GM21786 (cell line): ENCODE measurements around the gene FAM169A.
"Not testable (repeated sequence)": the region's sequence is repeated elsewhere in the genome, so short reads cannot be mapped to it uniquely, and the experiment has no call there.

Experiments
- ATAC-seq: cut with Tn5 transposase; IDR thresholded peaks from one replicate; pipeline ENCODE4 v1.9.1; 2021; ENCODE audit not compliant: unreplicated experiment

Gene FAM169A

DNA sequence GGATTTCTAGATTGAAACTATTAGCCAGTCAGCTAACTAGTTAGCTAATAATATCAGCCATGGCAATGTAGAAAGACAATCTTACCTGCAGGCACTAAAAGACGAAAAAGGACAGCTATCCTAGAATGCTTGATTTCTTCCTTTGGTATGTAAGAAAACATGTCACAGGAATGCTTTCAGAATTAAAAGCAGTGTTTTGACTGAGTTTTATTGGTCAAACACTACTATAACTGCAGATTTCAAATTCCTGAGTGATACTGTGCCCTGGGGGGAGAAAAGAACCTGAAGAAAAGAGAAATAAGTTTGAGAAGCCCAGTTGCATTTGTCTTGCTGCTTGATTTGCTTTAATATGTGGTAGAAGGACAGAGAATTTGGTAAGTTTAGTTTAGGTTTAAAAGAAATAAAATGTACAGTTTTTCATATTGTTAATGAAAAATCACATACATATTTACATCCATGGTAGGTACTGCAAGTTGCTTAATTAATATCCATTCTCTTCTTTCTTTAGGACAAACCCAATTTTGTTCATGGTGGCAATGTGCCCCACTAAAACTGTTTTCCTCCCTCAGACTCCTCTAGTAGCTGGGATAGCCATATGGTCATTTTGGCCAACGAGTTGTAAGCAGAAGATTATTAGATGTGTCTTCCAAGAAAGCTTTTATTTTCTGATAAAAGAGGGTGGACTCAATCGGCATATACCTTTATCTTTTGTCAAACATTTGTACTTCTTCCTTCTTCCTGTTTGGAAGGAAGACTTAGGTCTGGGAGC is 4.3 kb upstream of the FAM169A start:
- ATAC-seq, result no peak

DNA sequence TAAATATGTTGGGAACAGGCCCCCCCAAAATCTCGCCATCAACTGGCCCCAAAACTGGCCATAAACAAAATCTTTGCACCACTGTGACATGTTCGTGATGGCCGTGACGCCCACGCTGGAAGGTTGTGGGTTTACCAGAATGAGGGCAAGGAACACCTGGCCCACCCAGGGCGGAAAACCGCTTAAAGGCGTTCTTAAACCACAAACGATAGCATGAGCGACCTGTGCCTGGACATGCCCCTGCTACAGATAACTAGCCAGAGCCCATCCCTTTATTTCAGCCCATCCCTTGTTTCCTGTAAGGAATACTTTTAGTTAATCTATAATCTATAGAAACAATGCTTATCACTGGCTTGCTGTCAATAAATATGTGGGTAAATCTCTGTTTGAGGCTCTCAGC is 3.2 kb upstream of the FAM169A start:
- ATAC-seq, result not testable (repeated sequence)

DNA sequence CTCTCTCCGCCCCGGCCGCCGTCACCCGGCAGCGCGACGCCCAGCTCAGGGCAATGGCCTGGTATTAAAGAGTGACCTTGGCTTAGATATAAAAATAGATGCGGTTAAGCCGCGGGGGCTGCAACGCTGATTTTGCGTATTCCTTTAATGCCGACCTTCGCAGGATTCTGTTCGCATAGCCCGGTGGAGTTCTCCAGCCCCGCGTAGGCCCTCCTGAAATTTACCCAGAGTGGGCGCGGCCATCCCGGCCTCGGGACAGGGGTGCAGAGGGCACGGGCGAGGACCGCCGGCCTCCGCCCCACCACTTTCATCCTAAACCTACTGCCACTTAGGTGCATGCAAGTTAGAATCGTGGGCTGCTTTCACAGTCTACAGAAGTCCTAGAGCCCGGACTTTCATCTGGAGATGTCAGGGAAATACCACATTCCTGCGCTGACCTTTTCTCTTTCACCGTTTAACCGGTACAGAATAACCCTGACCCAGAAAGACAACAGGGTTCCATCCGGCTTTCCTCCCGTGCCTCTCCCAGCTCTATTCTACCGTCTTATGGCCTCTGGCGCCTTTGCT is 492 bp upstream of the FAM169A start:
- ATAC-seq, result no peak

DNA sequence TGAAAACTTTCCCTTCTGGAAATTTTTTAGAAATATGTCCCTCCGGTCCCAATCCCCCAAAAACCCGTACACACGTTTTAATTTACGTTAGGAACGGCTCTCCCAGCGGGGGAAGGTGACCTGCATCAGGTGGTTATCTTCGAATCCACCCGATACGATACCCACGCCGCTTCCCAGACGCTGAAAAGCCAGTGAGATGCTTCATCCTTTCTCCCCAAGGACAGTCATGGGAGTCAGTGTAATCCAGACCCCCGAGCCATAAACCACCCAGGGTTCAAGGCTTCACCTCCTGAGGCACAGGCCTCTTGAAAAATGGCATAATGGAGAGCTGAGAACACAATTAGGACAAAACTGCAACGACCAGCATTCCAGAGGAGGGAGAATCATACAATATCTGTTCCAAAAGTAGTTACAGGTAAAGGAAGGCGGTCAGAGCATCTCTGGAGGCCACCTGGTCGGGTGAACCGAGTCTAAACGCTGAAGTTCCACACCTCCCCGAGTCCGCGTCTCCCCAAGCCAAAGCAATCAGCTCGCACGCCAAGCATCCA is 857 bp downstream of the FAM169A start:
- ATAC-seq, result no peak

DNA sequence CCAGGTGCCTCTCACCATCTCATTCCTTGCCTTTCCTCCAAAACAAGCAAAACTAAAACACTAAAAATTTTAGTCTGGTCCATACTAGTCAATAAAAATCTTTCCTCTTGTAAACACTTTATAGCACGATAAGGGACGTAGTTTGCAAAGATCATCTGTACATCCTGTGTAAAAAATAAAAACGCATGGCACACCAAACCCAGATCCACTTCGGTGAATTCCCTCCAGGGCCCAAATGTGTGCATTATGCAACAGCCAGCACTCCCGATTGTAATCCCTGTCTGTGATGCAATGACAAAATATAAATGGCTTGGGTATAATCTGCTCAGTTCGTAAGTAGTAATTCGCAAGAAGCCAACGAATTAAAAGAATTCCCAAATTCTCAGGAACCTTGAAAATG is 1.4 kb downstream of the FAM169A start:
- ATAC-seq, result no peak

DNA sequence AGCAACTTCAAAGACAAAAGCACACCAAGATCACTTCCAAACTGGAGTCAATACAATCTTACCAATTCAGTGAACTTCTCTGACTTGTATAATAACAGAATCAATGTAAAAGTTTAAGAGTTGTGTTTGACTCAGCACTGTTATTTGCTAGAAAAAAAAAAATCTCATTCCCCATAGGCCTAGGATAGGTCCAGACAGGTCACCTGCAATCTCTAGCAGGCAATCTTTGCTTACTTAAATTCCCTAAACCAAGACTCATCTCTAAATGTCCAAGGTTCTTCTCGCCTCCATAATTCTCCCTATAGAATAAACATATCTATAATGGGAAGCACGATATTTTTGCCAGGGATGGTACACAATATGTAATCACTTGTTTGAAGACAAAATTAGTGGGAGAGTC is 2.5 kb downstream of the FAM169A start:
- ATAC-seq, result no peak

DNA sequence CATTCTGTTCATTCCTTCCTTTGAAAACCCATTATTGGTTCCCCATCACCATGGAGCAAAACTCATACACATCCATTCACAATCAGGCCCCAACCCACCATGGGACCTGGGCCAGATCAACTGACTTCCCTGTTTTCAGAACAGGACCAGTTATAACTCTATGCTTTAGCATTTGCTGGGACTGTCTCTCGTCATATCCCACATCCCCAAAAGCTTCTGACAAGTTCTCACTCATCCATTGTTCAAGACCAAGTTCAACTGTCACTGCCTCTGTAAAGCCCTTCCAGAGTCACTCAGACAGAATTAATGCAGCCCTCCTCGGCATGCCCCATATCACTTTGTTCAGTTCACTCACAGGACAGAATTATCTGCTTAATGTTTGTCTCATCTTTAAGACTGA is 4.0 kb downstream of the FAM169A start:
- no peak for ATAC-seq

DNA sequence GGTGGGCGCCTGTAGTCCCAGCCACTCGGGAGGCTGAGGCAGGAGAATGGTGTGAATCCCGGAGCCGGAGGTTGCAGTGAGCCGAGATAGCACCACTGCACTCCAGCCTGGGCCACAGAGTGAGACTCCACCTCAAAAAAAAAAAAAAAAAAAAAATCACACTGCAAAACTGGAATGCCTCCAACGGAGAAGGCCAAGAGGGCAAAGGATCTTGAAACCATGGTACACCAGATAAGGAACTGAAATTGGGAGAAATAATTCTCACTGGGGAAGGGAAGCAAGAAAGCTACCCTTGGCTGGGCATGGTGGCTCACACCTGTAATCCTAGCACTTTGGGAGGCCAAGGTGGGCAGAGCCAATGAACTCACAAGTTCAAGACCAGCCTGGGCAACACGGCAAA is 9.2 kb downstream of the FAM169A start:
- not testable (repeated sequence) for ATAC-seq

DNA sequence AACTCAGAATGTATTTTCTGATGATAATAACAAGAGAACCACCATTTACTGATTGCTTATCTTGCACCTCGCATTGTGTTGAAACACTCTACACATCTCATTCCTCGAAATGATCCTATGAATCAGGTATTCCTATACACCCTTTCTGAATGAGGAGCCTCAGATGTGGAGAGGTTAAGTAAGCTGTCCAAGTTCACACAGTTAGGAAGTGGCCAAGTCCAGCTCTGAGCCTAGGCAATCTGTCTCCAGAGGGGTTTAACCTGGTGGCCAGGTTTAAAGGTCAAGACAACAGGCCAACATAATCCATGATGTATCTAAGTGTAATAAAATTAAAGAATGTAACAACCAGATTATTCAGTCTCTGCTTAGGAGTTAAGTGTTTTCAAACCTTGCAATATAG is 12.9 kb downstream of the FAM169A start:
- ATAC-seq, result no peak

DNA sequence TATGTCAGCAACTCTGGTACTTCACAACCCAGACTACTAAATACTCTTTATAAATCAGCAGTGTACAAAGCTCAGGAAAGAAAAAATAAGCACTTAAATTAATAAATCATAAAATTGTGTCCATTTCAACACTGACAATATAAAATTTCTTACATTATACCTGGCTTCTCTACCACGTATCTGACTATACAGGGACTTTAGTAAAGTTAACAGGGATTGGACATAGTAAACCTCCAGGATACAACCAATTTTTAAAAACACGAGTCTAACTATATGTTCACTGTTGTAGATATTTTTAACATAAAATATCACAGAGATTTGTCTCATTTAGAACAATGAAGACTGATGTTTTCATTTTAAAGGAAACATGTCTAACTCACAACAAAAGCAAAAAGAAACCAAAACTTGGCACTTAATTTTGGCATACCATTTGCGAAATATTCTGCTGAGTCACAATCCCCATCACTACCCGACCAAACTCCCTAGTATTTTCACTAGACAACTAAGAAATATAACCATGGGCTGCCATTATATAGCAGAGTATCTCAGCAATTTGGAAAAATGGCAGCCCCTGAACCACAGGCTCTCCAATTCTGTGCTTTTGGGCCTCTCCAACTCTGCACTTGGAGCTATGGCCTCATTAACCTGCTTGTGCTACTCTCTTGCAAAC is 14.4 kb downstream of the FAM169A start:
- no peak for ATAC-seq

DNA sequence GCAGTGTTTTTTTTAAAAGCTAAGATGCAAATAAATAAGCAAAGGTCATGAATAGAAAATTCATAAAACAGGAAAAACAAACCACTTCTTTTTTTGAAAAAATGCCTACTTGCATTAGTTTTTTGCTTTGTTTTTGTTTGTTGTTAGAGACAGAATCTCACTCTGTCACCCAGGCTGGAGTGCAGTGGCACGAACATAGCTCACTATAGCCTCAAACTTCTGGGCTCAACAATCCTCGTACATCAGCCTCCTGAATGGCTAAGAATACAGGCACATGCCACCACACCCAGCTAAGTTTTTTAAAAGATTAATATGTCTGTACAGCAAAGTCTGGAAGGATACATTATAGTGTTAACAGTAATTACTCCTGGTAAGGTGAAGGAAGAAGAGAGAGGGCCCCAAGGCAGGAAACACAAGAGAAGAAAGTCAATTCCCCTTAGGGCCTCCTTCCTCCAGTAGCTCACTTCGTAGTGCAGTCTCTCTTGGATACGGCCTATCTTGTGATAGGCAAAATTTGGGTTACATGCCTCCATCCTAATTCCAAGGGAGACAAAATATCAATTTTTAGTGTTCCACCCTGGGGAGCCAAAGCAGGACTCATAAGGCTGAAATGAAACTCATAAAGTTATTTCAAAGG is 15.3 kb downstream of the FAM169A start:
- no peak for ATAC-seq

DNA sequence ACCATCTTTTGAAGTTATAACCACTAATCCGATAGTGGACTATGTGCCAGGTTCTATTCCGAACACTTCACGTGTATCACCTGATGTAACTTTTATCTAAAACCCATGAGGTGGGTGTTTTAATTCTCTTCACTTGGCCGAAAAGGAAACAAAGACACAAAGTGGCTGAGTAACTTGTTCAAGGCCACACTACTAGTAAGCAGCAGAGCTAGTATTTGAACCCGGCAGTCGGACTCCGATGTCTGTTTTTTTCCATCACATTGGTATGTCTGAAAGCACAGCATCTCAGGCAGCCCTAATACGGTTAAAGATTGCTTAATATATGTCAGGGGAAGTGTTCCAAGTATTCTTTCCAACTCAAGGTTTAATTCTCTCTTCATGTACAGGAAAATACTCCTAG is 16.2 kb downstream of the FAM169A start:
- ATAC-seq, result no peak

DNA sequence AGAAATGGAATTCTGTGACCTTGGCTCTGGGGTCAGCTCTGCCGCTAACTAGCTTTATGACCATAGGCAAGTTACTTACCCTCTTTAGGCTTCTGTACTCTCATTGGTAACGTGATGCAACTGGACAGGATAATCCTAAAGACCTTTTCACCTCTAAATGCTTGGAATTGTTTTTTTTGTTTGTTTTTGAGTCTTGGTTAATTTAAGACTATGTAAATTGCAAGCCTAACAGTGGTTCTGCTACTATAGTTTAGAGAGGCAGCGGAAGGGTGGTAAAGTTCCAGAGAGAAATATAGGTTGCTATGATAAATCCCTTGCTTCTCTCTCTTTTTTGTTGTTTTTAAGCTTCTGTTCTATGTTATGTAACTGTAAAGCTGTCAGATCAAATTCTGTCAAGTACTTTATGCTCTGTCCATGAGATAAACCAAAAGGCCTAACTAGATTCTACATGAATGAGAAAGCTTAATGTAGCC is 17.6 kb downstream of the FAM169A start:
- no peak for ATAC-seq

DNA sequence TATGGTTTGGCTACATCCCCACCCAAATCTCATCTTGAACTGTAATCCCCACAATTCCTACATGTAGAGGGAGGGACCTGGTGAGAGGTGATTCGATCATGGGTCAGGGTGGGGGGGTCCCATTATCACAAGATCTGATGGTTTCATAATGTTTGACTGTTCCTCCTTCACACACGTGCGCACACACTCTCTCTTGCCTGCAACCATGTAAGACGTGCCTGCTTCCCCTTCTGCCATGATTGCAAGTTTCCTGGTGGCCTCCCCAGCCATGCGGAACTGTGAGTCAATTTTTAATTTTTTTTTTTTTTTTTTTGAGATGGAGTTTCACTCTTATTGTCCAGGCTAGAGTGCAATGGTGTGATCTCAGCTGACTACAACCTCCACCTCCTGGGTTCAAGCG is 27.0 kb downstream of the FAM169A start:
- no peak for ATAC-seq

DNA sequence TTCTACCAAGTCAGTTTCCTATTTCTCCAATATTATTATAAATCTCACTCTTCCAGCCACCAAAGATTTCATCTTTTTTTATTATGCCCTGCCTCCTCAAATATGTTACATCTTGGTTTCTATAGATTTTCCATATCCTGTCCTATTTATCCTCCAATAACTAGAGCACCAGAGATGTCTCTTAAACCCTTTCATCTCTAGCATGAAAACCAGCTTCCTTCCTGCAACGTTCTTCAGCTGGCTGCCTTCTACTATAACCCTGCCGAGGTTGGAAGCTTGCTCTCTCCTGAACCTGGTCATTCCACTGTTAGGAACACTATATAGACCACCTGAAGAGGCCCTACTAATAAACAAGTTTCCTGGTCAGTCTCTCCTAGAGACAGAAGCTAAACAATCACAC is 27.9 kb downstream of the FAM169A start:
- no peak for ATAC-seq

DNA sequence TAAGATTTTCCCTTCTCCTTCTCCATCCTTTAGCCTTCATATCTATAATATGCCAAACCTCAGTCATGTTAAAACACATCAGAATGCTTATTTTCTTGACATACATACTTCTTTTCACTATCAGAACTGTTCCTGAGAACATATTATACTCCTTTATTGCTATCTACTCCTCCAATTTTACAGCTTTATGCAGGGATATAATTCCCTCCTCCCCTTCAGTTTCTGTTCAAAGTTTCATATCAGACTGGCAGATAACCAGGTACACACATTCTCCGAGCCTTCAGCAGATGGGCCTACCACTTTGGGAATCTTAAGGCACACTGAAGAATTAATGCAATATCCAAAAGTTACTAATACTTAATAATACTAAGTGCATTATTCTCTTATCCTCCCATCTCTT is 29.1 kb downstream of the FAM169A start:
- no peak for ATAC-seq

DNA sequence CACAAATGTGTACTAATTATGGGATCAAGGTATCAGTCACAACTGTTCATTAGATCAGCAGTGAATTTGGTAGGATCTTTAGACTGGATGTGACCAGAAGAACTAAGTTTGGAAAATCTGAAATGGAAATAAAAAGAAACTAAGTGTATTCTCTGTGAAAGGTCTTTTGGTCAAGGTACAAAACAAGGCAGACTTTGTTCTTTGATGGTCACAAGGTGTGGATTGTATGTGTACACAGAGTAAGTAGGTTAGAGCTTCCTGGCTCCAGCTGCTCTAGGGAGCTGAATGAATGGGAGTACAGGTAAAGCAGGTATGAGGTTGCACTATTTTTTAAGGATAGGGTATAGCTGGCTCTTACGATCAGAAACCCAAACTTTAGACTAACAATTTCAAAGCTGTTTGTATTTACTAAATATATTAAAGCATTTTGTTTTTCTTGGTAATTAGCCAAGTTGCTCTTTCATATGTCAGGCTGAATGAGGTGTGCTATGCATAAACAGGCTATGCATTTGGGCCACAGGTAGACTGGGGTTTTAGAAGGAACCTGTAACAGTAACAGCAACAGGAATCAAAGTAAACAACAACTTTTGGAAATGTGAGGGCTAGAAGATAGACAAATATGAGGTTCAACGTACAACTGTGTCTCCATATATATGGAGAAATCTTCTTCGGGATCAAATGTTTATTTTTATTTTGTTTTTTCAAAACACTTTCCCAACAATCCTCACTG is 32.5 kb downstream of the FAM169A start:
- ATAC-seq, result no peak

DNA sequence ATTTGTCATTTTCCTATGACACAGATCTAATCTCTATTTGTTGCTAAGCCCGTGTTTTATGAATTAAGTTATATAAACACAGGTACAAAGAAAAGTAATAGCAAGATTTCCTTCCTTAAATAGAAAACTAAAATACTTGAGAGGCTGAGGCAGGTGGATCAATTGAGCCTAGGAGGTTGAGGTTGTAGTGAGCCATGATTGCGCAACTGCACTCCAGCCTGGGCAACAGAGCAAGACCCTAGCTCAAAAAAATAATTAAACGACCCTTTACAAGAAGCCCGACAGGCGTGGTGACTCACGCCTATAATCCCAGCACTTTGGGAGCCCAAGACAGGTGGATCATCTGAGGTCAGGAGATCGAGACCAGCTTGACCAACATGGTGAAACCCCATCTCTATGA is 36.8 kb downstream of the FAM169A start:
- ATAC-seq, result no peak

DNA sequence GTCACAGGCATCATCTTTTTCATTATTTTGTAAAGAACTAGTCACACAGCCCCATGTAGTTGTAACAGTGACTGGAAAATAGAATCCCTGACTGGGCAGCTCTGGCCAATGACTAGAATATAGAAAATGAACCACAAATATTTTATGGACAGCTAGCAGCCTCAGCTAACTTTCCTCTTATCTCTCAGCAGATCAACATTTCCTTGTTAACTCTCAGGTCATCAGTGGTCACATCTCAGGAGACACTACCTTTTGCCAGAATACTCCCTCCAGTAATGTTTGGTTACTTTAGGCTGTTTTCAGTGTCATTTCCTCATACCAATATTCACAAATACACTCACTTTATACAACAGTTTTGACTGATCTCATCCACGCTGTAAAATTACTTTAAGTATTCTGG is 43.9 kb downstream of the FAM169A start:
- ATAC-seq, result no peak

DNA sequence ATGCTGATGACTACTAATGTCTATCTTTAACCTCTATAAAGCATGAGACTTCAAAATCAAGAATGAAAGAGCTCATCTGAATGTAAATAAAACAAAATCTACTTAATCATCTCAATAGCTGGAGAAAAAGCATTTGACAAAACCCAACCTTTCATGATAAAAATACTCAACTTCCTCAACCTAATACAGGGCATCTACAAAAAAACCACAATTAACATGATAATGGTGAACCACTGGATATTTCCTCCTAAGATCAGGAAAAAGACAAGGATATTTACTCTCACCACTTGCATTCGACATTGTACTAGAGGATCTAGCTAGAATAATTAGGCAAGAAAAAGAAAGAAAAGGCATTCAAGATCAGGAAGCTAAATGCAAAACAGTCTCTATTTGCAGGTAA is 49.3 kb downstream of the FAM169A start:
- no peak for ATAC-seq

DNA sequence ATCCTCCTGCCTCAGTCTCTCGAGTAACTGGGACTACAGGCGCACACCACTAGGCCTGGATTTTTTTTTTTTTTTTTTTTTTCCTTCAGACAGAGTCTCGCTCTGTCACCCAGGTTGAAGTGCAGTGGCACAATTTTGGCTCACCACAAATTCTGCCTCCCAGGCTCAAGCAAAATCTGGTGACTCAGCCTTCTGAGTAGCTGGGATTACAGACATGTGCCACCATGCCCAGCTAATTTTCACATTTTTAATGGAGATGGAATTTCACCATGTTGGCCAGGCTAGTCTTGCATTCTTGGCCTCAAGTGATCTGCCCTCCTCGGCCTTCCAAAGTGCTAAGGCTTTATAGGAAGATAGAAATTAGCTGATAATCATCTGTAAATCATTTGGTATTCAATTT is 55.3 kb downstream of the FAM169A start:
- no peak for ATAC-seq
